PC-3 (cell line): ENCODE measurements around the gene PTPN1. TPM values are rescaled to one million over a fixed set of nuclear protein-coding genes. Genes with fewer than 3 reads are reported as not detected.

Source experiments
- ATAC-seq: fragments of 200-7000 bp; cut with Tn5 transposase; 2 replicates; pipeline ENCODE4 v1.9.1; 2020; ENCODE audit warnings: mild to moderate bottlenecking, moderate library complexity
- BruUV-seq: library from RNA; stranded (reverse); fragments of 400-500 nt; replicated peaks from 2 replicates; lab custom pipeline; 2021; lab: Mats Ljungman, UMichigan
- CTCF ChIA-PET: fragments of 300-600 bp; sonication (Branson Sonifier 250); formaldehyde crosslinking; loops from one replicate; lab custom pipeline; 2022; ENCODE audit warnings: antibody characterized with exemption; lab: Charles Lee
- POLR2A ChIA-PET: fragments of 300-600 bp; sonication (Branson Sonifier 250); formaldehyde crosslinking; loops from one replicate; lab custom pipeline; 2022; ENCODE audit warnings: antibody characterized with exemption; ENCODE audit not compliant: unreplicated experiment; lab: Charles Lee
- DNase-seq: peaks from one replicate; pipeline ENCODE4 v3.0.0-alpha.2; 2015
- H2AFZ ChIP-seq: fragments of 300-600 bp; sonication (generic); 2 replicates; pipeline ENCODE4 v1.6.0; 2016; ENCODE audit warnings: antibody characterized with exemption, low read length
- H3F3A ChIP-seq: fragments of 300-600 bp; sonication (generic); one replicate; pipeline ENCODE4 v1.6.0; 2017; ENCODE audit warnings: antibody characterized with exemption, low read length, control low read depth, mild to moderate bottlenecking; ENCODE audit not compliant: unreplicated experiment
- H3K27ac ChIP-seq: fragments of 300-600 bp; sonication (generic); 2 replicates; pipeline ENCODE4 v1.5.1; 2016; ENCODE audit warnings: mild to moderate bottlenecking, low read length
- H3K27me3 ChIP-seq: fragments of 300-600 bp; sonication (generic); 2 replicates; pipeline ENCODE4 v1.6.1; 2016; ENCODE audit warnings: low read length, mixed read lengths
- H3K36me3 ChIP-seq: fragments of 300-600 bp; sonication (generic); 2 replicates; pipeline ENCODE4 v1.6.1; 2016; ENCODE audit warnings: low read depth, mixed run types, low read length, mixed read lengths
- H3K4me1 ChIP-seq: fragments of 300-600 bp; sonication (generic); 2 replicates; pipeline ENCODE4 v1.5.1; 2016; ENCODE audit warnings: low read length; ENCODE audit not compliant: insufficient read depth
- H3K4me2 ChIP-seq: fragments of 300-600 bp; sonication (generic); 2 replicates; pipeline ENCODE4 v1.6.0; 2016; ENCODE audit warnings: low read length
- H3K4me3 ChIP-seq: fragments of 300-600 bp; sonication (generic); 2 replicates; pipeline ENCODE4 v1.5.1; 2016; ENCODE audit warnings: mild to moderate bottlenecking, low read length, mixed read lengths
- H3K79me2 ChIP-seq: fragments of 300-600 bp; sonication (generic); 2 replicates; pipeline ENCODE4 v1.6.1; 2017; ENCODE audit warnings: low read length, mixed read lengths
- H3K9ac ChIP-seq: fragments of 300-600 bp; sonication (generic); 2 replicates; pipeline ENCODE4 v1.6.0; 2016; ENCODE audit warnings: mild to moderate bottlenecking, low read length
- H3K9me2 ChIP-seq: fragments of 300-600 bp; sonication (generic); replicated peaks from 2 replicates; pipeline ENCODE4 v1.6.1; 2016; ENCODE audit warnings: mixed run types, low read length, mixed read lengths
- H3K9me3 ChIP-seq: fragments of 300-600 bp; sonication (generic); 2 replicates; pipeline ENCODE4 v1.6.1; 2016; ENCODE audit warnings: low read length, mixed read lengths
- H4K20me1 ChIP-seq: fragments of 300-600 bp; sonication (generic); 2 replicates; pipeline ENCODE4 v1.6.1; 2016; ENCODE audit warnings: low read length, mixed read lengths
- CTCF ChIP-seq: fragments of 300-600 bp; sonication (generic); conservative IDR thresholded peaks from 2 replicates; pipeline ENCODE4 v1.5.1; 2017; ENCODE audit warnings: antibody characterized with exemption, low read depth, mild to moderate bottlenecking, low read length
- EZH2 ChIP-seq: fragments of 300-600 bp; sonication (generic); IDR thresholded peaks from one replicate; pipeline ENCODE4 v1.6.1; 2017; ENCODE audit warnings: antibody characterized with exemption, mild to moderate bottlenecking, low read length; ENCODE audit not compliant: unreplicated experiment
- EZH2phosphoT487 ChIP-seq: fragments of 300-600 bp; sonication (generic); IDR thresholded peaks from 2 replicates; pipeline ENCODE4 v1.6.1; 2018; ENCODE audit warnings: mild to moderate bottlenecking, antibody characterized with exemption, low read length, borderline replicate concordance
- intact Hi-C: fragments of 100-400 bp; cut with micrococcal nuclease; formaldehyde crosslinking; loops from 2 replicates; pipeline ENCODE4 v1.9.0; 2023
- total RNA-seq: library from RNA; depleted of rRNA; stranded (reverse); fragments of >200 nt; gene quantifications from 2 replicates; pipeline ENCODE4 v1.2.3, GENCODE V29; 2014

The PTPN1 gene
- total RNA-seq, 1 experiment from 2014 or later: 47.7 TPM

- Histone ChIP-seq H3F3A (no peaks in the 10 kb centered on the region), H3K9ac (no peak overlapping the region), H3K4me2 (no peak overlapping the region), H3K27me3 (no peaks in the 10 kb centered on the region), H4K20me1 (no peaks in the 10 kb centered on the region), H3K36me3 (no peaks in the 10 kb centered on the region), H2AFZ (no peak overlapping the region), H3K79me2 (no peaks in the 10 kb centered on the region), H3K4me3 (no peak overlapping the region), H3K9me2 (no peaks in the 10 kb centered on the region), H3K27ac (no peak overlapping the region), H3K4me1 (no peaks in the 10 kb centered on the region), H3K9me3 (no peaks in the 10 kb centered on the region)
- ChIA-PET CTCF (no interaction called here), POLR2A (no interaction called here)
- intact Hi-C loops: no loop called here
- no peak for ATAC-seq
- DNase-seq: no peak
- no TSS peak for BruUV-seq
- TF ChIP-seq EZH2: no peak
- TF ChIP-seq EZH2phosphoT487: no peak
- no peak for TF ChIP-seq CTCF
Observed at GRCh38 chr20:50607850-50608749, 97.9 kb downstream of the PTPN1 start.

GRCh38 chr20:50608750-50609104 lies 98.5 kb downstream of the PTPN1 start:
- no TSS peak for BruUV-seq
- ChIA-PET POLR2A (no interaction called here), CTCF (no interaction called here)
- Histone ChIP-seq H3K27ac (no peak overlapping the region), H3K9me3 (no peaks in the 10 kb centered on the region), H2AFZ (no peak overlapping the region), H3K9ac (no peak overlapping the region), H4K20me1 (no peaks in the 10 kb centered on the region), H3F3A (no peaks in the 10 kb centered on the region), H3K4me2 (no peak overlapping the region), H3K4me1 (no peaks in the 10 kb centered on the region), H3K9me2 (no peaks in the 10 kb centered on the region), H3K4me3 (no peak overlapping the region), H3K27me3 (no peaks in the 10 kb centered on the region), H3K79me2 (no peaks in the 10 kb centered on the region), H3K36me3 (no peaks in the 10 kb centered on the region)
- intact Hi-C loops: no loop called here
- TF ChIP-seq EZH2 (no peak), CTCF (no peak), EZH2phosphoT487 (no peak)
- DNase-seq: no peak
- no peak for ATAC-seq

- no TSS peak for BruUV-seq
- no peak overlapping the region for H2AFZ ChIP-seq
- no peaks in the 10 kb centered on the region for H3F3A ChIP-seq
- no peaks in the 10 kb centered on the region for H3K4me1 ChIP-seq
- H3K36me3 ChIP-seq: no peaks in the 10 kb centered on the region
- no peak for DNase-seq
- H3K9me2 ChIP-seq: no peaks in the 10 kb centered on the region
- H3K9ac ChIP-seq: no peak overlapping the region
- ChIA-PET CTCF (no interaction called here), POLR2A (no interaction called here)
- H3K27me3 ChIP-seq: no peaks in the 10 kb centered on the region
- no peaks in the 10 kb centered on the region for H3K79me2 ChIP-seq
- no peak overlapping the region for H3K27ac ChIP-seq
- intact Hi-C loops: no loop called here
- no peak overlapping the region for H3K4me2 ChIP-seq
- H3K9me3 ChIP-seq: no peaks in the 10 kb centered on the region
- TF ChIP-seq EZH2: no peak
- TF ChIP-seq CTCF: no peak
- TF ChIP-seq EZH2phosphoT487: no peak
- ATAC-seq: no peak
- H3K4me3 ChIP-seq: no peak overlapping the region
- no peaks in the 10 kb centered on the region for H4K20me1 ChIP-seq
Observed at GRCh38 chr20:50609438-50609989, 99.3 kb downstream of the PTPN1 start.
